Measurements from ENCODE around the gene RXRG. TPM values are rescaled to one million over a fixed set of nuclear protein-coding genes. Genes with fewer than 3 reads are reported as not detected.

The RXRG gene
- total and polyA plus RNA-seq, 2 donors (not counting 3 experiments of a cell fraction or from before 2014, with no cell fraction given) = not detected

DNA sequence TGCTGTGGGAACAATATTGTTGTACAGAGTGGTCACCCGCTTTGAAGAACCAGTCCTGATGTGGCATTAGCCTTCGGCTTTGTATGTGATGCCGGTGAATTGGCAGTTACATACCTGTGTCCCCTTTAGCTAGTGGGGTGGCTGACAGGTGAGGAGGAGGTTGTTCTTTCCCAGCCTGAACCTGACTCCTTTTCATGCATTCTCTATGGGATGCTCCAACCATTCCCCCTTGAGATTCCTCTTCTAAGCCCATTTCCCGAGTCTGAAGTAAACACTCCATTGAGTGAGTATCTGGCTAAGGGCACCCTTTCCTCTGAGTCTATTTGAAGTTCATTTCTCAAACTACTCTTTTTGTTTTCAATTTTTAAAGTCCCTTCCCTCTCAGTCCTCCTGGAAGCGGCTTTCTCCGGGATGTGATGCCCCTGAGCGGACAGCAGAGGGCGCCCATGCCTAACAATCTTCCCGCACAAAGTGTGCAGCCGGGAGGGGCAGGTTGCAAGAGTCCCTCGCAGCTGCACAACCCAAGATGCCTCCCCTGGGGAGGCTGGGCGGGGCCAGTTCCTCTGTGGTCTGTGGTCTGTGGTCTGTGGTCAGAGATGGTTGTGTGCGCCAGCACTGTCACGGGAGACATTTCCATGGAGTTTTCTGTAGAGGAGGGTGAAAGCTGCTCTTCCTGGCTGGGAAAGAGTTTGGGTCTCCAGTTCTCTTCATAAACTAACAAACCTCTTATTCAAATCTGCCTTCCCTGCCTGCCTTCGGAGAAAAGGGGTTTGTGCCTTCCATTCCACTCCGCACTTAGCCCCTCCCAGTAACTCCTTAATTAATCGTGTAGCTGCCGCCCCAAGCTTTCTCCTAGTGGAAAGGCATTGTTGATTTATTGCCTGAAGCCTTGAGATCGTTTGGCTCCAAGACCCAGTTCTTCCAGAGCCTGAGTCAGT lies 52.0 kb downstream of the RXRG start:
- H3K9me1 ChIP-seq (replicated peaks; ENCODE audit: control insufficient read depth, extremely low read depth, insufficient read depth, low read length) = no peaks in the 10 kb centered on the region
- no TSS peak for BruUV-seq (replicated peaks)
- FAIRE-seq = peak; percentile 84
- H4K20me1 ChIP-seq (replicated peaks; ENCODE audit: control insufficient read depth, extremely low read depth, insufficient read depth, low read length) = no peaks in the 10 kb centered on the region
- H3K9me3 ChIP-seq (replicated peaks; ENCODE audit: control insufficient read depth, insufficient read depth, low read length) = no peaks in the 10 kb centered on the region
- POLR2A ChIA-PET = no interaction called here
- no peak overlapping the region for H3K4me2 ChIP-seq (ENCODE audit: insufficient read depth, low read length)
- peak; percentile 67 for DNase-seq (ENCODE audit: low read depth, low spot score)
- H3K27me3 ChIP-seq (ENCODE audit: control insufficient read depth in 2 of 2, insufficient read depth in 2 of 2, low read length in 2 of 2) = peaks cover 19 to 32% of the 10 kb centered on the region in 2 experiments
- H2AFZ ChIP-seq (ENCODE audit: low read depth, low read length) = peak overlapping the region; percentile 39
- H3K4me3 ChIP-seq (replicated peaks in 1 of 3; ENCODE audit: insufficient read depth in 1 of 3, low read depth in 1 of 3, low read length in 3 of 3) = no peak overlapping the region
- no peaks in the 10 kb centered on the region for H3K36me3 ChIP-seq (ENCODE audit: control insufficient read depth in 2 of 2, extremely low read depth in 1 of 2, insufficient read depth in 2 of 2, low read length in 2 of 2)
- CTCF ChIA-PET = interaction anchor here (0.6 to 8.9 kb wide), 34 partner anchors 9 to 1086 kb away, joined by 3 to 376 read pairs (median 4); partner anchors contain the start of genes LRRC52 and MGST3
- H3K79me2 ChIP-seq (ENCODE audit: control insufficient read depth, insufficient read depth, low read length) = no peaks in the 10 kb centered on the region
- dilution Hi-C loops (cut with MboI; ENCODE audit: extremely low pct_ligation_motif_present, low sequenced_read_pairs) = no loop called here
- H3K9ac ChIP-seq (replicated peaks; ENCODE audit: extremely low read depth, insufficient read depth, low read length) = no peak overlapping the region
- intact Hi-C loops (cut with micrococcal nuclease) = loop anchor here (1.0 to 5.0 kb wide), 3 partner anchors 135 to 519 kb away; no protein-coding TSS in a partner anchor
- H3K27ac ChIP-seq (ENCODE audit: insufficient read depth, low read depth, low read length) = no peak overlapping the region
- TF ChIP-seq EZH2 (IDR thresholded peaks at IDR 0.05; ENCODE audit: borderline replicate concordance, low read depth, low read length, severe bottlenecking) (peak; percentile 46), FOS (IDR thresholded peaks at IDR 0.05; ENCODE audit: borderline replicate concordance, insufficient read depth, low read length) (no peak)
- TF ChIP-seq, protein P1, sequence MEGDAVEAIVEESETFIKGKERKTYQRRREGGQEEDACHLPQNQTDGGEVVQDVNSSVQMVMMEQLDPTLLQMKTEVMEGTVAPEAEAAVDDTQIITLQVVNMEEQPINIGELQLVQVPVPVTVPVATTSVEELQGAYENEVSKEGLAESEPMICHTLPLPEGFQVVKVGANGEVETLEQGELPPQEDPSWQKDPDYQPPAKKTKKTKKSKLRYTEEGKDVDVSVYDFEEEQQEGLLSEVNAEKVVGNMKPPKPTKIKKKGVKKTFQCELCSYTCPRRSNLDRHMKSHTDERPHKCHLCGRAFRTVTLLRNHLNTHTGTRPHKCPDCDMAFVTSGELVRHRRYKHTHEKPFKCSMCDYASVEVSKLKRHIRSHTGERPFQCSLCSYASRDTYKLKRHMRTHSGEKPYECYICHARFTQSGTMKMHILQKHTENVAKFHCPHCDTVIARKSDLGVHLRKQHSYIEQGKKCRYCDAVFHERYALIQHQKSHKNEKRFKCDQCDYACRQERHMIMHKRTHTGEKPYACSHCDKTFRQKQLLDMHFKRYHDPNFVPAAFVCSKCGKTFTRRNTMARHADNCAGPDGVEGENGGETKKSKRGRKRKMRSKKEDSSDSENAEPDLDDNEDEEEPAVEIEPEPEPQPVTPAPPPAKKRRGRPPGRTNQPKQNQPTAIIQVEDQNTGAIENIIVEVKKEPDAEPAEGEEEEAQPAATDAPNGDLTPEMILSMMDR (IDR thresholded peaks at IDR 0.05; ENCODE audit: extremely low read depth in 1 of 2, insufficient read depth in 1 of 2, low read depth in 1 of 2, low read length in 2 of 2) = peak; percentile 90 to 92
- peaks cover 8% of the 10 kb centered on the region for H3K4me1 ChIP-seq (ENCODE audit: control insufficient read depth, extremely low read depth, insufficient read depth, low read length)

Data from endothelial cell of umbilical vein (primary cell).